GM19438 (cell line): ENCODE measurements around the gene PRTG.
"Not testable (repeated sequence)": the region's sequence is repeated elsewhere in the genome, so short reads cannot be mapped to it uniquely, and the experiment has no call there.

Experiments
- ATAC-seq: cut with Tn5 transposase; IDR thresholded peaks from one replicate; pipeline ENCODE4 v1.9.1; 2021; ENCODE audit warnings: low read depth; ENCODE audit not compliant: unreplicated experiment

PRTG gene

GRCh38 chr15:55652359-55652758 lies 90.6 kb downstream of the PRTG start:
- ATAC-seq: no peak

- no peak for ATAC-seq
These were observed 93.9 kb downstream of the PRTG start for GRCh38 chr15:55649058-55649423.

GRCh38 chr15:55638764-55639163 lies 104.2 kb downstream of the PRTG start:
- ATAC-seq: no peak

GRCh38 chr15:55637086-55637485 lies 105.9 kb downstream of the PRTG start:
- no peak for ATAC-seq

GRCh38 chr15:55633731-55634130 lies 109.2 kb downstream of the PRTG start:
- ATAC-seq: no peak

GRCh38 chr15:55632434-55632833 lies 110.5 kb downstream of the PRTG start:
- no peak for ATAC-seq

- ATAC-seq: no peak
These were observed 112.1 kb downstream of the PRTG start for GRCh38 chr15:55630858-55631257.

- ATAC-seq: no peak
These were observed 114.6 kb downstream of the PRTG start for GRCh38 chr15:55628369-55628730.

GRCh38 chr15:55627730-55628368 lies 115.1 kb downstream of the PRTG start:
- no peak for ATAC-seq

GRCh38 chr15:55619783-55620182 lies 123.2 kb downstream of the PRTG start:
- ATAC-seq: no peak

- no peak for ATAC-seq
These were observed 124.6 kb downstream of the PRTG start for GRCh38 chr15:55618387-55618786.

GRCh38 chr15:55615445-55615844 lies 127.5 kb downstream of the PRTG start:
- ATAC-seq: no peak

GRCh38 chr15:55613727-55614126 lies 129.2 kb downstream of the PRTG start:
- ATAC-seq: no peak

GRCh38 chr15:55606214-55606613 lies 136.7 kb downstream of the PRTG start:
- ATAC-seq: no peak

GRCh38 chr15:55601374-55601773 lies 141.6 kb downstream of the PRTG start:
- no peak for ATAC-seq

- ATAC-seq: no peak
These were observed 143.5 kb downstream of the PRTG start for GRCh38 chr15:55599439-55599838.

- not testable (repeated sequence) for ATAC-seq
These were observed 149.9 kb downstream of the PRTG start for GRCh38 chr15:55593019-55593418.

GRCh38 chr15:55590788-55591187 lies 152.2 kb downstream of the PRTG start:
- no peak for ATAC-seq

- no peak for ATAC-seq
These were observed 153.7 kb downstream of the PRTG start for GRCh38 chr15:55589287-55589686.

GRCh38 chr15:55588815-55589115 lies 154.2 kb downstream of the PRTG start:
- ATAC-seq: no peak

- peak; percentile 69 for ATAC-seq
These were observed 154.7 kb downstream of the PRTG start, which contains the start of gene PYGO1 for GRCh38 chr15:55588070-55588814. PYGO1 (minus strand) TSS chr15:55588345; CDS start chr15:55587883, 462 bp downstream.

- ATAC-seq: peak; percentile 19
These were observed 155.5 kb downstream of the PRTG start for GRCh38 chr15:55587321-55588069.
